GM20431 (cell line): ENCODE results near the gene PPIP5K2.
"Not testable (repeated sequence)": the region's sequence is repeated elsewhere in the genome, so short reads cannot be mapped to it uniquely, and the experiment has no call there.

Experiments
- in situ Hi-C: fragments of 300-500 bp; cut with MseI, MboI; formaldehyde crosslinking; loops from one replicate; pipeline ENCODE4 v1.15.0; 2020; ENCODE audit warnings: low sequenced_read_pairs; ENCODE audit not compliant: unreplicated experiment

The PPIP5K2 gene

GRCh38 chr5:103119765-103120606, at the start of gene PPIP5K2, which contains the start of gene GIN1:
TSS of gene PPIP5K2 (plus strand) at chr5:103120301. CDS start at chr5:103129590, 9,289 bp downstream.
TSS of gene GIN1 (minus strand) at chr5:103120138. CDS start at chr5:103108707, 11,431 bp downstream.
- in situ Hi-C loops, result no loop called here

- in situ Hi-C loops, result not testable (repeated sequence)
Observed at GRCh38 chr5:103073500-103073899, 46.6 kb upstream of the PPIP5K2 start.

- in situ Hi-C loops, result no loop called here
Observed at GRCh38 chr5:103075442-103075841, 44.7 kb upstream of the PPIP5K2 start.

GRCh38 chr5:103079796-103080195, 40.3 kb upstream of the PPIP5K2 start:
- in situ Hi-C loops, result no loop called here

GRCh38 chr5:103086547-103086946, 33.6 kb upstream of the PPIP5K2 start:
- in situ Hi-C loops, result no loop called here

GRCh38 chr5:103089272-103089671, 30.8 kb upstream of the PPIP5K2 start:
- in situ Hi-C loops, result no loop called here

GRCh38 chr5:103090791-103091190, 29.3 kb upstream of the PPIP5K2 start:
- in situ Hi-C loops, result no loop called here

- in situ Hi-C loops, result no loop called here
Observed at GRCh38 chr5:103092676-103093075, 27.4 kb upstream of the PPIP5K2 start.

- in situ Hi-C loops, result no loop called here
Observed at GRCh38 chr5:103093727-103094126, 26.4 kb upstream of the PPIP5K2 start.

GRCh38 chr5:103094737-103095136, 25.4 kb upstream of the PPIP5K2 start:
- in situ Hi-C loops, result no loop called here

GRCh38 chr5:103098993-103099392, 21.1 kb upstream of the PPIP5K2 start:
- in situ Hi-C loops, result no loop called here

- in situ Hi-C loops, result no loop called here
Observed at GRCh38 chr5:103101079-103101750, 18.9 kb upstream of the PPIP5K2 start.

- in situ Hi-C loops, result no loop called here
Observed at GRCh38 chr5:103102234-103102633, 17.9 kb upstream of the PPIP5K2 start.

- in situ Hi-C loops, result no loop called here
Observed at GRCh38 chr5:103108086-103108485, 12.0 kb upstream of the PPIP5K2 start.

GRCh38 chr5:103109277-103109676, 10.8 kb upstream of the PPIP5K2 start:
- in situ Hi-C loops, result no loop called here

- in situ Hi-C loops, result no loop called here
Observed at GRCh38 chr5:103110403-103110802, 9.7 kb upstream of the PPIP5K2 start.

- in situ Hi-C loops, result no loop called here
Observed at GRCh38 chr5:103111468-103111867, 8.6 kb upstream of the PPIP5K2 start.

GRCh38 chr5:103112910-103113309, 7.2 kb upstream of the PPIP5K2 start:
- in situ Hi-C loops, result no loop called here

- in situ Hi-C loops, result no loop called here
Observed at GRCh38 chr5:103114440-103114839, 5.7 kb upstream of the PPIP5K2 start.

GRCh38 chr5:103117471-103117991, 2.6 kb upstream of the PPIP5K2 start:
- in situ Hi-C loops, result no loop called here
